K562 (cell line): ENCODE data around the gene CUX1. TPM values are rescaled to one million over a fixed set of nuclear protein-coding genes. Genes with fewer than 3 reads are reported as not detected.

ENCODE experiments used
- ATAC-seq: fragments of 200-7000 bp; cut with Tn5 transposase; 3 replicates; pipeline ENCODE4 v1.9.1; 2020; ENCODE audit warnings: moderate library complexity
- BruUV-seq: library from RNA; stranded (reverse); fragments of 400-500 nt; replicated peaks from 2 replicates; lab custom pipeline; 2021; lab: Mats Ljungman, UMichigan
- CTCF ChIA-PET: fragments of 300-600 bp; formaldehyde crosslinking; extraction: SDS; loops from one replicate; lab custom pipeline; 2021; ENCODE audit warnings: low intra/inter-chr PET ratio; lab: Yijun Ruan, JAX
- POLR2A ChIA-PET: fragments of 300-600, 350-650 bp; sonication (Branson Sonifier 250); formaldehyde crosslinking; extraction: SDS; loops from one replicate; lab custom pipeline; 2021; ENCODE audit warnings: antibody characterized with exemption, inconsistent platforms; lab: Yijun Ruan, JAX
- DNase-seq, 4 experiments: peaks; one replicate each; pipeline versions ENCODE4 v3.0.0 to v3.0.0-alpha.2; 2011 to 2018; ENCODE audit warnings: low spot score in 3 of 4, mixed read lengths in 3 of 4; ENCODE audit errors: extremely low read depth in 1 of 4
- FAIRE-seq: peaks from 2 replicates; lab custom pipeline; 2011; peaks lifted over from hg19 to GRCh38; lab: Jason Lieb, UNC
- H2AFZ ChIP-seq: 2 replicates; pipeline ENCODE4 v1.6.0; 2011; ENCODE audit warnings: low read depth, low read length, control low read depth, inconsistent platforms
- H3K27ac ChIP-seq: fragments of 200-600 bp; 3 replicates; pipeline ENCODE4 v1.8.0; 2011; ENCODE audit warnings: low read depth, mild to moderate bottlenecking, control low read depth, inconsistent platforms, low read length, moderate library complexity, mixed read lengths; ENCODE audit errors: extremely low read depth
- H3K27me3 ChIP-seq, 2 experiments: fragments of 300-600 bp in 1 of 2; 2 replicates in 1 of 2; 3 replicates in 1 of 2; pipeline versions ENCODE4 v1.6.0 to v1.8.0; 2011; ENCODE audit warnings: inconsistent platforms in 2 of 2, low read length in 2 of 2, mild to moderate bottlenecking in 1 of 2, mixed read lengths in 1 of 2, moderate library complexity in 1 of 2; ENCODE audit not compliant: control insufficient read depth in 2 of 2, insufficient read depth in 2 of 2
- H3K36me3 ChIP-seq: fragments of 300-600 bp; 3 replicates; pipeline ENCODE4 v1.8.0; 2011; ENCODE audit warnings: mild to moderate bottlenecking, low read length, inconsistent platforms; ENCODE audit not compliant: control insufficient read depth, insufficient read depth
- H3K4me1 ChIP-seq, 2 experiments: fragments of 200-600 bp in 1 of 2; replicated peaks in 1 of 2; 2 replicates in 1 of 2; 3 replicates in 1 of 2; pipeline versions ENCODE4 v1.5.1 to v1.8.0; 2011; ENCODE audit warnings: inconsistent platforms in 2 of 2, low read length in 2 of 2, mild to moderate bottlenecking in 1 of 2, mixed read lengths in 1 of 2, moderate library complexity in 1 of 2; ENCODE audit not compliant: control insufficient read depth in 2 of 2, insufficient read depth in 2 of 2
- H3K4me2 ChIP-seq: 2 replicates; pipeline ENCODE4 v1.6.1; 2011; ENCODE audit warnings: low read length, control low read depth, inconsistent platforms, mixed read lengths; ENCODE audit not compliant: insufficient read depth
- H3K4me3 ChIP-seq: fragments of 200-600 bp; sonication (generic), shearing (Covaris generic); 2 replicates; pipeline ENCODE4 v1.5.1; 2016; ENCODE audit warnings: control low read depth, inconsistent platforms
- H3K79me2 ChIP-seq: fragments of 200-600 bp; 3 replicates; pipeline ENCODE4 v1.8.0; 2011; ENCODE audit warnings: low read length, inconsistent platforms; ENCODE audit not compliant: control insufficient read depth, insufficient read depth
- H3K9ac ChIP-seq, 2 experiments: 2 replicates each; pipeline versions ENCODE4 v1.6.0 to v1.6.1; 2011; ENCODE audit warnings: low read depth in 2 of 2, low read length in 2 of 2, control low read depth in 1 of 2, inconsistent platforms in 1 of 2, mild to moderate bottlenecking in 1 of 2, mixed read lengths in 1 of 2; ENCODE audit not compliant: insufficient read depth in 1 of 2
- H3K9me1 ChIP-seq: one replicate; pipeline ENCODE4 v1.6.0; 2011; ENCODE audit warnings: inconsistent platforms, mild to moderate bottlenecking, low read length, moderate library complexity; ENCODE audit not compliant: control insufficient read depth, insufficient read depth
- H3K9me3 ChIP-seq: replicated peaks from 2 replicates; pipeline ENCODE4 v1.5.1; 2011; ENCODE audit warnings: low read depth, low read length, inconsistent platforms; ENCODE audit not compliant: control insufficient read depth, insufficient read depth
- H4K20me1 ChIP-seq: replicated peaks from 2 replicates; pipeline ENCODE4 v1.6.1; 2011; ENCODE audit warnings: low read length, inconsistent platforms, mixed read lengths; ENCODE audit not compliant: control insufficient read depth, insufficient read depth
- RAD21 ChIP-seq, 2 experiments: fragments of 250-450 bp in 1 of 2; fragments of 450-650 bp in 1 of 2; sonication (Bioruptor Pico) in 1 of 2; formaldehyde crosslinking in 1 of 2; IDR thresholded peaks in 1 of 2; conservative IDR thresholded peaks in 1 of 2; 2 replicates each; pipeline versions ENCODE4 v1.4.0 to v1.8.0; 2020 to 2022; ENCODE audit warnings: mild to moderate bottlenecking in 2 of 2, moderate library complexity in 1 of 2
- STAG1 ChIP-seq: sonication (generic); formaldehyde crosslinking; IDR thresholded peaks from 2 replicates; pipeline ENCODE4 v1.5.0; 2020; ENCODE audit warnings: missing genetic modification reagents, borderline replicate concordance
- YY1 ChIP-seq, 3 experiments: IDR thresholded peaks; 2 replicates each; pipeline ENCODE4 v1.6.1; 2011; ENCODE audit warnings: low read length in 2 of 3, mild to moderate bottlenecking in 2 of 3, moderate library complexity in 2 of 3, borderline replicate concordance in 1 of 3, control low read depth in 1 of 3, low read depth in 1 of 3; ENCODE audit not compliant: insufficient read depth in 3 of 3, insufficient replicate concordance in 2 of 3, control insufficient read depth in 1 of 3, insufficient read length in 1 of 3; ENCODE audit errors: extremely low read depth in 1 of 3
- WGBS: fragments of 100-300 bp; shearing (Covaris generic); methylation state at CpG from one replicate; pipeline ENCODE4 v1.1.6; 2016; ENCODE audit warnings: low coverage, mixed read lengths; ENCODE audit not compliant: insufficient coverage; ENCODE audit errors: missing lambda C conversion rate; 5-methylcytosine and 5-hydroxymethylcytosine counted together
- in situ Hi-C: fragments of 300-500 bp; cut with MboI; formaldehyde crosslinking; loops from 4 replicates; pipeline ENCODE4 v1.15.0; 2018; ENCODE audit warnings: inconsistent platforms, mixed read lengths
- intact Hi-C: fragments of 100-400 bp; cut with micrococcal nuclease; formaldehyde crosslinking; loops from 2 replicates; pipeline ENCODE4 v1.14.2; 2022
- polyA plus RNA-seq, 8 experiments: library from polyadenylated mRNA; depleted of rRNA in 4 of 8; stranded (reverse) in 5 of 8; unstranded in 3 of 8; fragments of >200 nt; fragmentation: Nextera tagmentation in 2 of 8; fragmentation: Illumina TruSeq in 1 of 8; extraction: Ambion mirVana in 2 of 8; extraction: Trizol in 1 of 8; gene quantifications; 2 replicates each; pipeline versions ENCODE4 v1.2.1 to v1.2.3, GENCODE V29; 2011 to 2014; ENCODE audit warnings: inconsistent platforms in 1 of 8, missing spikeins in 1 of 8
- total RNA-seq, 7 experiments: library from RNA; depleted of rRNA in 6 of 7; stranded (reverse); fragments of >200 nt in 6 of 7; fragmentation: Illumina TruSeq in 2 of 7; extraction: Trizol in 2 of 7; gene quantifications; 2 replicates each; pipeline versions ENCODE4 v1.2.1 to v1.2.3, GENCODE V29; 2011 to 2021; ENCODE audit warnings: low replicate concordance in 1 of 7
- TF ChIP-seq, protein P1 (sequence below): fragments of 200-800 bp; sonication (Bioruptor generic); IDR thresholded peaks from 2 replicates; pipeline ENCODE4 v1.6.1; 2017; ENCODE audit warnings: missing genetic modification characterization, missing compliant biosample characterization
- TF ChIP-seq, protein P2 (sequence below), 2 experiments: fragments of 450-650 bp; formaldehyde crosslinking in 1 of 2; IDR thresholded peaks; 2 replicates each; pipeline versions ENCODE4 v1.4.0 to v1.6.1; 2014 to 2020; ENCODE audit warnings: mild to moderate bottlenecking in 2 of 2, borderline replicate concordance in 1 of 2, low read depth in 1 of 2

CUX1 gene
- total and polyA plus RNA-seq, 9 of the 15 experiments (the other 6 are each of a cell fraction or from before 2014, with no cell fraction given), result 3.6 to 55.3 (median 25.2) TPM

DNA sequence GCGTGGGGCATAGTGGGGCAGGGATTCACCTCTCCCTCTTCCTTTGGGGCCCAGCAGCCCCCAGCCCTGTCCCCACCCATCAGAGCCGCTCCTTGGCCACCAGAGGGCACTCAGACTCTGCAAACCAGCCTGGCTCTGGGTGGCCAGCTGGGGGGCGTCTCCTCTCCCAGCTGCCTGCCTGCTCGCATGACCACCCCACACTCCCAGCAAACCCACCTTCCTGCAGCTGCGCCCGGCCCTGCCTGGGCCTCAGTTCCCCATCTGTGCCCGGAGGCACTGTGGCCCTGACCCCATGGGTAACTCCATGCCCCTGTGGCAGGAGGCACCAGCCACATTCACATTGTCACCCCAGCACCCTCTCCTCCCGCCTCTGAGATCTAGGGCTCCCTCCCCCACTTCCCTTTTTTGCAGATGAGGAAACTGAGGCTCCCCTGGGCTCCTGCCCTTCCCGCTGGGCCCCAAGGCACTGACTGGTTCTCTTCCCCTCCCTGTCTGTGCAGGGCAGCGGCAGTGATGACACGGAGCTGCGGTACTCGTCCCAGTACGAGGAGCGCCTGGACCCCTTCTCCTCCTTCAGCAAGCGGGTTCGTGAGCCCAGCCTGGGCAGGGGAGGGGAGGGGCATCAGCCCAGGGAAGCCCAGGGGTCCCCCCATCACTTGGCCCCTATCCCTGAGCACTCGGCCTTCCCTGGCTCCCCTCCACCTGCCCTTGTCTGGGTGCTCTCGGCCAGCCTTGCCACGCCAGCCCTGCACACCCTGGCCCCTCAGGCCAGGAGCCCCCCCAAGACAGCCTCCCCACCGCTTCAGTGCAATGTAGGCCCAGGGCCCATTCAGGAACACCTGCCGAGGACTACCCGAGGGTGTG lies 462.3 kb downstream of the CUX1 start:
- CTCF ChIA-PET, result interaction anchor here (0.5 to 2.0 kb wide), 6 partner anchors 65 to 553 kb away, joined by 3 to 33 read pairs (median 6); partner anchors contain the start of gene PRKRIP1
- H3K36me3 ChIP-seq, result no peaks in the 10 kb centered on the region
- no peaks in the 10 kb centered on the region for H3K9me1 ChIP-seq
- FAIRE-seq, result peak; percentile 88
- peak overlapping the region in 1 of 2 experiments; percentile 67; a peak in 2 of 4 replicates for H3K9ac ChIP-seq
- in situ Hi-C loops (loop anchor here (5.0 kb wide), 1 partner anchor 113 kb away; no protein-coding TSS in a partner anchor), intact Hi-C loops (loop anchor here (1.0 kb wide), 1 partner anchor 111 kb away; no protein-coding TSS in a partner anchor)
- 23% methylated on average over 18 of the region's 23 CpGs for WGBS
- H3K9me3 ChIP-seq, result no peaks in the 10 kb centered on the region
- H2AFZ ChIP-seq, result 0 out of 2 replicates have a peak overlapping the region, but pooled peaks have one; percentile 34
- peaks cover 4 to 9% of the 10 kb centered on the region in 2 experiments; a peak in 4 of 5 replicates for H3K27me3 ChIP-seq
- peaks cover 2 to 39% of the 10 kb centered on the region in 2 experiments; a peak in 3 of 5 replicates for H3K4me1 ChIP-seq
- no peaks in the 10 kb centered on the region for H3K79me2 ChIP-seq
- POLR2A ChIA-PET, result no interaction called here
- no TSS peak for BruUV-seq
- peaks cover 6% of the 10 kb centered on the region; the same call in 1 of the 2 replicates for H4K20me1 ChIP-seq
- peak; percentile 97 for ATAC-seq
- H3K4me2 ChIP-seq, result no peak overlapping the region; the same call in 1 of the 2 replicates
- H3K27ac ChIP-seq, result no peak overlapping the region
- DNase-seq, result peak; percentile 83 to 87 (median 86)
- no peak overlapping the region for H3K4me3 ChIP-seq
- peak; percentile 89 to 93 for TF ChIP-seq RAD21 (CRISPR knock-in tag; conservative IDR thresholded peaks at IDR 0.05 in 1 of 2, IDR thresholded peaks at IDR 0.05 in 1 of 2)
- peak in 1 of 3 experiments; percentile 47 for TF ChIP-seq YY1 (IDR thresholded peaks at IDR 0.05; ENCODE audit: borderline replicate concordance in 1 of 3, control insufficient read depth in 1 of 3, extremely low read depth in 1 of 3, insufficient read depth in 3 of 3, insufficient read length in 1 of 3, insufficient replicate concordance in 2 of 3, low read depth in 1 of 3, low read length in 2 of 3)
- TF ChIP-seq, protein P1, sequence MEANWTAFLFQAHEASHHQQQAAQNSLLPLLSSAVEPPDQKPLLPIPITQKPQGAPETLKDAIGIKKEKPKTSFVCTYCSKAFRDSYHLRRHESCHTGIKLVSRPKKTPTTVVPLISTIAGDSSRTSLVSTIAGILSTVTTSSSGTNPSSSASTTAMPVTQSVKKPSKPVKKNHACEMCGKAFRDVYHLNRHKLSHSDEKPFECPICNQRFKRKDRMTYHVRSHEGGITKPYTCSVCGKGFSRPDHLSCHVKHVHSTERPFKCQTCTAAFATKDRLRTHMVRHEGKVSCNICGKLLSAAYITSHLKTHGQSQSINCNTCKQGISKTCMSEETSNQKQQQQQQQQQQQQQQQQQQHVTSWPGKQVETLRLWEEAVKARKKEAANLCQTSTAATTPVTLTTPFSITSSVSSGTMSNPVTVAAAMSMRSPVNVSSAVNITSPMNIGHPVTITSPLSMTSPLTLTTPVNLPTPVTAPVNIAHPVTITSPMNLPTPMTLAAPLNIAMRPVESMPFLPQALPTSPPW, result peak; percentile 74
- TF ChIP-seq STAG1, result peak; percentile 83
- TF ChIP-seq, protein P2, sequence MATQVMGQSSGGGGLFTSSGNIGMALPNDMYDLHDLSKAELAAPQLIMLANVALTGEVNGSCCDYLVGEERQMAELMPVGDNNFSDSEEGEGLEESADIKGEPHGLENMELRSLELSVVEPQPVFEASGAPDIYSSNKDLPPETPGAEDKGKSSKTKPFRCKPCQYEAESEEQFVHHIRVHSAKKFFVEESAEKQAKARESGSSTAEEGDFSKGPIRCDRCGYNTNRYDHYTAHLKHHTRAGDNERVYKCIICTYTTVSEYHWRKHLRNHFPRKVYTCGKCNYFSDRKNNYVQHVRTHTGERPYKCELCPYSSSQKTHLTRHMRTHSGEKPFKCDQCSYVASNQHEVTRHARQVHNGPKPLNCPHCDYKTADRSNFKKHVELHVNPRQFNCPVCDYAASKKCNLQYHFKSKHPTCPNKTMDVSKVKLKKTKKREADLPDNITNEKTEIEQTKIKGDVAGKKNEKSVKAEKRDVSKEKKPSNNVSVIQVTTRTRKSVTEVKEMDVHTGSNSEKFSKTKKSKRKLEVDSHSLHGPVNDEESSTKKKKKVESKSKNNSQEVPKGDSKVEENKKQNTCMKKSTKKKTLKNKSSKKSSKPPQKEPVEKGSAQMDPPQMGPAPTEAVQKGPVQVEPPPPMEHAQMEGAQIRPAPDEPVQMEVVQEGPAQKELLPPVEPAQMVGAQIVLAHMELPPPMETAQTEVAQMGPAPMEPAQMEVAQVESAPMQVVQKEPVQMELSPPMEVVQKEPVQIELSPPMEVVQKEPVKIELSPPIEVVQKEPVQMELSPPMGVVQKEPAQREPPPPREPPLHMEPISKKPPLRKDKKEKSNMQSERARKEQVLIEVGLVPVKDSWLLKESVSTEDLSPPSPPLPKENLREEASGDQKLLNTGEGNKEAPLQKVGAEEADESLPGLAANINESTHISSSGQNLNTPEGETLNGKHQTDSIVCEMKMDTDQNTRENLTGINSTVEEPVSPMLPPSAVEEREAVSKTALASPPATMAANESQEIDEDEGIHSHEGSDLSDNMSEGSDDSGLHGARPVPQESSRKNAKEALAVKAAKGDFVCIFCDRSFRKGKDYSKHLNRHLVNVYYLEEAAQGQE (IDR thresholded peaks at IDR 0.05; ENCODE audit: borderline replicate concordance), result peak; percentile 87
- TF ChIP-seq, protein P2 (CRISPR knock-in tag; IDR thresholded peaks at IDR 0.05; ENCODE audit: low read depth), result no peak
